Right lobe of liver (tissue), 5 donors: ENCODE results near the gene RIT1. TPM values are rescaled to one million over a fixed set of nuclear protein-coding genes. Genes with fewer than 3 reads are reported as not detected.

Source experiments
- microRNA-seq, 2 donors: library from miRNA; unstranded; fragments of <30 nt; microRNA quantifications; one replicate each; pipeline ENCODE4, GENCODE V29; 2019 to 2020
- small RNA-seq, 2 experiments: library from RNA; depleted of rRNA; stranded (forward); fragments of <200 nt; gene quantifications; one replicate each; pipeline ENCODE3, GENCODE V24; 2016
- total RNA-seq, 6 experiments: library from RNA; depleted of rRNA in 2 of 6; stranded (reverse); fragments of >200 nt in 2 of 6; fragmentation: NEBNext Ultra II Directional in 3 of 6; extraction: Animal tissue kit (Norgen Biotek cat#: 25700) in 3 of 6; gene quantifications; one replicate each; pipeline versions ENCODE4 v1.1.0 to v1.2.4, GENCODE V29; 2016 to 2023
- donor health status: DM: no; HTN: no; CAD: no.
- donor health status: DM: no; HTN: no; CAD: no.
- donor health status: DM: no; HTN: yes; CAD: no.
- donor health status: DM: no; HTN: yes; CAD: no.

The RIT1 gene
- total RNA-seq, 6 experiments from 2014 or later: 4.9 to 28.3 (median 11.3) TPM

Small RNA genes lying within 50 kb of the gene (microRNA-seq; reads per million reads assigned to microRNA genes)
- gene MIR6738: 0 reads per million in 2 donors

Small RNA genes lying within 50 kb of the gene (small RNA-seq; reads per million reads assigned to genes)
- gene MIR6738: 0 reads per million in 2 experiments
- 0 reads per million in 2 experiments for gene RF00015
- 0 reads per million in 2 experiments for gene SCARNA4
- gene SNORA80E: 196 to 217 reads per million in 2 experiments

Other genes starting within 250 kb of the RIT1 start
- 10 to 100 TPM; 24.3 to 37.2 (median 28.9) TPM for gene YY1AP1, start 222.6 kb downstream of the RIT1 start, total RNA-seq
- 100 to 1,000 TPM in 2 of 6 experiments, 10 to 100 TPM in 4; 53.9 to 136 (median 65.7) TPM for gene DAP3, start 222.3 kb downstream of the RIT1 start, total RNA-seq
- gene GON4L, start 54.1 kb downstream of the RIT1 start, total RNA-seq: 10 to 100 TPM; 10.7 to 23.2 (median 20.1) TPM
- 1 to 10 TPM in 1 of 6 experiments, under 1 TPM in 5; 0.46 to 1.5 (median 0.73) TPM for gene SYT11, start 51.8 kb downstream of the RIT1 start, total RNA-seq
- gene KHDC4, start 23.1 kb upstream of the RIT1 start, total RNA-seq: 10 to 100 TPM; 14.1 to 19.0 (median 17.2) TPM
- not detected for gene RXFP4, start 30.3 kb upstream of the RIT1 start, total RNA-seq
- gene ARHGEF2, start 67.2 kb upstream of the RIT1 start, total RNA-seq: 10 to 100 TPM in 4 of 6 experiments, 1 to 10 TPM in 2; 7.9 to 23.8 (median 13.1) TPM
- 100 to 1,000 TPM in 4 of 6 experiments, 10 to 100 TPM in 2; 59.5 to 227 (median 103) TPM for gene SSR2, start 109.6 kb upstream of the RIT1 start, total RNA-seq
- gene UBQLN4, start 142.4 kb upstream of the RIT1 start, total RNA-seq: 10 to 100 TPM; 19.0 to 25.5 (median 21.0) TPM
- 10 to 100 TPM; 49.4 to 71.0 (median 60.3) TPM for gene LAMTOR2, start 143.4 kb upstream of the RIT1 start, total RNA-seq
- 1 to 10 TPM in 2 of 6 experiments, under 1 TPM in 4; 0.40 to 3.2 (median 0.77) TPM for gene RAB25, start 149.8 kb upstream of the RIT1 start, total RNA-seq
- 1 to 10 TPM in 1 of 6 experiments, under 1 TPM in 5; 0.35 to 1.4 (median 0.83) TPM for gene MEX3A, start 171.1 kb upstream of the RIT1 start, total RNA-seq
- 100 to 1,000 TPM in 3 of 6 experiments, 10 to 100 TPM in 3; 79.4 to 129 (median 98.8) TPM for gene LMNA, start 203.4 kb upstream of the RIT1 start, total RNA-seq
- gene SEMA4A, start 242.2 kb upstream of the RIT1 start, total RNA-seq: 1 to 10 TPM in 4 of 6 experiments, under 1 TPM in 2; 0.62 to 2.6 (median 1.3) TPM